Left colon (tissue), 2 donors: ENCODE measurements around the gene FOXE1. TPM values are rescaled to one million over a fixed set of nuclear protein-coding genes. Genes with fewer than 3 reads are reported as not detected.

Source experiments
- ATAC-seq: fragments of 200-7000 bp; cut with Tn5 transposase; one replicate; pipeline ENCODE4 v1.9.1; 2020; ENCODE audit warnings: mild to moderate bottlenecking, moderate library complexity
- DNase-seq, 2 donors: peaks; one replicate each; pipeline ENCODE4 v3.0.0-alpha.2; 2020
- intact Hi-C, 2 donors: fragments of 100-400 bp; cut with DNase I in 1 of 2; cut with micrococcal nuclease in 1 of 2; formaldehyde crosslinking; loops; one replicate each; pipeline versions ENCODE4 v1.11.2 to v1.14.0; 2022; cut with DNase I, micrococcal nuclease
- total RNA-seq, 2 donors: library from RNA; stranded (reverse); fragmentation: NEBNext Ultra II Directional; extraction: Animal tissue kit (Norgen Biotek cat#: 25700); gene quantifications; one replicate each; pipeline ENCODE4 v1.2.1, GENCODE V29; 2021
- donor health status: DM: no; HTN: no; CAD: no.
- donor health status: DM: yes; HTN: yes; CAD: no.

The FOXE1 gene
- total RNA-seq, 2 donors from 2014 or later, result 0.08 TPM; not detected in 1

DNA sequence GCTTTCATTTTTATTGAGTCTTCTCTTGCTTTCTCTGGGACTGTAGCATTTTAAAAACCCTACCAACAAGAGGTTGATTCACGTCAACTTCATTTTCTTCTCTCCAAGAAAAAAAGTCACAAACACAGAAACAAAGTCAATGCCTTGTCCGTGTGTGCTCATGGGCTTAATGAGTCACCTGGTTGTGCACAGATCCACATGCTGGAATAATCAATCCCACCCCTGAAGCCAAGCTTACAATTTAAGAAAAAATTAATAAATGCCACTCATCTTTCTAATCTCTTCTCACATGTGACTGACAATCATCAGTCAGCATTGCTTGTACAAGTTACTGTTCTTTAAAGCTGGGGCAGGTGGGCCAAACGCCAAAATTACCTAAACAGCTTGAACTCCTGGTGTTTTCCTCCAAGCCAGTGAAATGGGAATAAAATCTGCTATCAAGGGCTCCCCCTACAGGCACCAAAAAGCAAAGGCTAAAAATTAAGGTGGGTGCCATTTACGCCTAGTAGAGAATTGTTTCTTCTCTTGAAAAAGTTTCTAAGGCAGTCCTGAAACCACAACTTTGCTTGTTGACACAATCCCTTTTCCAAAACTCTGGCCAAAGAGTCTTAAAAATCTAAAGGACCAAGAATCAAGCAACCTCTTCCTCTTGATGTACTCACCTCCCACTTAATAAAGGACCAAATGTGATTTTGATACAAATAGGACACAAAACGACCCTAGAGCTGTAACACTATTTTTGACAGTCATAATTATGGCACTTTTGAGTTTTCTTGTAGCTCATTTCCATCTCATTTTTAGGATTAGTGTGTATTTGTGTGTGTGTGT, 47.9 kb downstream of the FOXE1 start:
- intact Hi-C loops, result loop anchor here in 1 of 2 donors (5.0 kb wide), 1 partner anchor 194 kb away; no protein-coding TSS in a partner anchor
- ATAC-seq (peak; percentile 44), DNase-seq (no peak)

DNA sequence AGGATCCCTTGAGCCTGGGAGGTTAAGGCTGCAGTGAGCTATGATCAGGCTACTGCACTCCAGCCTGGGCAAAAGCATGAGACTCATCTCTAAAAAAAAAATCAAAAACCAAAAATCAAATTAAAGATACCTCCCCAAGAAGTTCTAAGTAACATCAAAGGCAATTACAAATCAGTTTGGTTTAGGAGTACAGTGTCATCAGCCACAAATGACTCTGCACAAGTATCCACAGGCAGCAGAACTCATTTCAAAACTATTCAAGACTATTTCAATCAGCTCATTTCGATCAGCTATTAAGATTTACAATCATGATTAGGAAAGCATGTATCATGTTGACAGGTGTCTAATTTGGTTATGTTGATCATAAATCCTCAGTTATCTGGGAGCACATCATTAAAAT, 50.2 kb downstream of the FOXE1 start:
- DNase-seq, result no peak
- ATAC-seq, result no peak
- intact Hi-C loops, result loop anchor here in 1 of 2 donors (5.0 kb wide), 1 partner anchor 196 kb away; no protein-coding TSS in a partner anchor

DNA sequence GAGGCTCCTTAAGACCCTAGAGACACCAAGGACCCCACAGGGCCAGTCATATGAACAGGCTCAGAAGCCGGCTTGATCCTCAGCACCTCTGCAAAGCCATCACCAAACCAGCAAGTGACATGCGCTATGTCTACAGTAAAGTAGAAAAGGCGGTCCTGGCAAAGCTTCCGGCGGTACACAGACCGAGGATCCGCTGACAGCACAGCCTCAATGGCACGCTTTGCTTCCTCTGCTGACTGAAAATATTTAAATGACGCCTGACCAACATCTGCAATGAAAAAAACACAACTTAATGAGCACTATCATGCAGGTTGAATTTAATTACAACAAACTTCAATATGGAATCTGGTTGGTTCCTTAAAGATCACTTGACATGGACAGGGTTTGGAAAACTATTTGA, 51.7 kb downstream of the FOXE1 start:
- DNase-seq (no peak), ATAC-seq (no peak)
- intact Hi-C loops, result loop anchor here in 1 of 2 donors (5.0 kb wide), 1 partner anchor 197 kb away; no protein-coding TSS in a partner anchor

DNA sequence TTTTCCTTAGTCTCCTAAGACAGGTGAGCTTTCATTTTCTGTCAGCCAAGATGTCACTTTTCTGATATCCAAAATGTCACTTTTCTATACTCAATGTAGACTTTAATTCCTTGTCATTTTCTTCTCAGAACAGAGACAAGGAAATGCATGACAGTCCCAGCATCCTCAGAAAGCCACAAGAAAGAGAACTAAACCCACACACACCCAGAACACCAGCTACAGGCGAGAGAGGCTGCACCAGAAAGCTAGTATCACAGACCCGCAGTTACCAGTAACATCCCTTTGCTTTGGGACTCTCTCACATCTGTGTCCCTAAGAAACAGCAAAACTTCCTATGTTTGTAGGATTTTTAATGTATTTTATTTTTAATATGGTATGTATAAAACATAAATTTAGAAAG, 52.2 kb downstream of the FOXE1 start:
- ATAC-seq, result no peak
- no peak for DNase-seq
- intact Hi-C loops, result no loop called here

Other genes starting within 250 kb of the FOXE1 start
- gene TSTD2, start 219.9 kb upstream of the FOXE1 start, total RNA-seq, result 10 to 100 TPM; 12.6 to 22.4 TPM
- gene NCBP1, start 219.4 kb upstream of the FOXE1 start, total RNA-seq, result 10 to 100 TPM; 29.0 to 34.0 TPM
- 10 to 100 TPM; 10.0 to 10.1 TPM for gene XPA, start 155.9 kb upstream of the FOXE1 start, total RNA-seq
- 10 to 100 TPM; 14.0 to 15.0 TPM for gene TRMO, start 69.3 kb downstream of the FOXE1 start, total RNA-seq
- not detected for gene HEMGN, start 84.9 kb downstream of the FOXE1 start, total RNA-seq
- gene ANP32B, start 130.1 kb downstream of the FOXE1 start, total RNA-seq, result 100 to 1,000 TPM in 1 of 2 donors, 10 to 100 TPM in 1; 98.2 to 137 TPM
- gene NANS, start 203.5 kb downstream of the FOXE1 start, total RNA-seq, result 100 to 1,000 TPM; 231 to 527 TPM